ENCODE results near the gene OVAAL. TPM values are rescaled to one million over a fixed set of nuclear protein-coding genes. Genes with fewer than 3 reads are reported as not detected.

OVAAL gene
- total and polyA plus RNA-seq, 4 donors: not detected

GRCh38 chr1:180524160-180524914, 34.4 kb upstream of the OVAAL start:
- Histone ChIP-seq H3K4me1 (ENCODE audit: control insufficient read depth in 4 of 4, insufficient read depth in 4 of 4, low read length in 3 of 4) (peaks cover 0 to 7% (median 5%) of the 10 kb centered on the region in 4 donors), H3K27me3 (ENCODE audit: control insufficient read depth in 4 of 4, insufficient read depth in 4 of 4, low read length in 3 of 4) (no peaks in the 10 kb centered on the region), H3K9me3 (ENCODE audit: control insufficient read depth in 4 of 4, low read length in 3 of 4) (no peaks in the 10 kb centered on the region), H3K9ac (ENCODE audit: low read depth in 1 of 2, low read length in 2 of 2) (no peak overlapping the region), H3K27ac (ENCODE audit: low read depth in 1 of 2, low read length in 2 of 2) (no peak overlapping the region), H3K4me3 (ENCODE audit: low read depth in 1 of 3, low read length in 3 of 3) (no peak overlapping the region), H3K36me3 (ENCODE audit: control insufficient read depth in 4 of 4, insufficient read depth in 3 of 4, low read depth in 1 of 4, low read length in 3 of 4) (no peaks in the 10 kb centered on the region)
- 81% methylated on average over 7 of the region's 7 CpGs for WGBS
- TF ChIP-seq EGR1 (IDR thresholded peaks at IDR 0.05; ENCODE audit: low read depth in 2 of 2) (no peak), FOXA1 (IDR thresholded peaks at IDR 0.05) (no peak), ZBTB33 (IDR thresholded peaks at IDR 0.05) (no peak), FOXA2 (IDR thresholded peaks at IDR 0.05) (no peak), HNF4G (IDR thresholded peaks at IDR 0.05) (no peak), YY1 (IDR thresholded peaks at IDR 0.05) (no peak), RXRA (IDR thresholded peaks at IDR 0.05) (no peak), SP1 (IDR thresholded peaks at IDR 0.05) (no peak), TAF1 (conservative IDR thresholded peaks at IDR 0.05) (no peak), NR2F2 (IDR thresholded peaks at IDR 0.05) (no peak), MAX (IDR thresholded peaks at IDR 0.05) (no peak), RAD21 (IDR thresholded peaks at IDR 0.05) (no peak), JUND (IDR thresholded peaks at IDR 0.05) (no peak)
- TF ChIP-seq, protein P1, sequence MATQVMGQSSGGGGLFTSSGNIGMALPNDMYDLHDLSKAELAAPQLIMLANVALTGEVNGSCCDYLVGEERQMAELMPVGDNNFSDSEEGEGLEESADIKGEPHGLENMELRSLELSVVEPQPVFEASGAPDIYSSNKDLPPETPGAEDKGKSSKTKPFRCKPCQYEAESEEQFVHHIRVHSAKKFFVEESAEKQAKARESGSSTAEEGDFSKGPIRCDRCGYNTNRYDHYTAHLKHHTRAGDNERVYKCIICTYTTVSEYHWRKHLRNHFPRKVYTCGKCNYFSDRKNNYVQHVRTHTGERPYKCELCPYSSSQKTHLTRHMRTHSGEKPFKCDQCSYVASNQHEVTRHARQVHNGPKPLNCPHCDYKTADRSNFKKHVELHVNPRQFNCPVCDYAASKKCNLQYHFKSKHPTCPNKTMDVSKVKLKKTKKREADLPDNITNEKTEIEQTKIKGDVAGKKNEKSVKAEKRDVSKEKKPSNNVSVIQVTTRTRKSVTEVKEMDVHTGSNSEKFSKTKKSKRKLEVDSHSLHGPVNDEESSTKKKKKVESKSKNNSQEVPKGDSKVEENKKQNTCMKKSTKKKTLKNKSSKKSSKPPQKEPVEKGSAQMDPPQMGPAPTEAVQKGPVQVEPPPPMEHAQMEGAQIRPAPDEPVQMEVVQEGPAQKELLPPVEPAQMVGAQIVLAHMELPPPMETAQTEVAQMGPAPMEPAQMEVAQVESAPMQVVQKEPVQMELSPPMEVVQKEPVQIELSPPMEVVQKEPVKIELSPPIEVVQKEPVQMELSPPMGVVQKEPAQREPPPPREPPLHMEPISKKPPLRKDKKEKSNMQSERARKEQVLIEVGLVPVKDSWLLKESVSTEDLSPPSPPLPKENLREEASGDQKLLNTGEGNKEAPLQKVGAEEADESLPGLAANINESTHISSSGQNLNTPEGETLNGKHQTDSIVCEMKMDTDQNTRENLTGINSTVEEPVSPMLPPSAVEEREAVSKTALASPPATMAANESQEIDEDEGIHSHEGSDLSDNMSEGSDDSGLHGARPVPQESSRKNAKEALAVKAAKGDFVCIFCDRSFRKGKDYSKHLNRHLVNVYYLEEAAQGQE (IDR thresholded peaks at IDR 0.05): no peak
- TF ChIP-seq, protein P2, sequence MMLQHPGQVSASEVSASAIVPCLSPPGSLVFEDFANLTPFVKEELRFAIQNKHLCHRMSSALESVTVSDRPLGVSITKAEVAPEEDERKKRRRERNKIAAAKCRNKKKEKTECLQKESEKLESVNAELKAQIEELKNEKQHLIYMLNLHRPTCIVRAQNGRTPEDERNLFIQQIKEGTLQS (IDR thresholded peaks at IDR 0.05): no peak
- TF ChIP-seq, protein P3, sequence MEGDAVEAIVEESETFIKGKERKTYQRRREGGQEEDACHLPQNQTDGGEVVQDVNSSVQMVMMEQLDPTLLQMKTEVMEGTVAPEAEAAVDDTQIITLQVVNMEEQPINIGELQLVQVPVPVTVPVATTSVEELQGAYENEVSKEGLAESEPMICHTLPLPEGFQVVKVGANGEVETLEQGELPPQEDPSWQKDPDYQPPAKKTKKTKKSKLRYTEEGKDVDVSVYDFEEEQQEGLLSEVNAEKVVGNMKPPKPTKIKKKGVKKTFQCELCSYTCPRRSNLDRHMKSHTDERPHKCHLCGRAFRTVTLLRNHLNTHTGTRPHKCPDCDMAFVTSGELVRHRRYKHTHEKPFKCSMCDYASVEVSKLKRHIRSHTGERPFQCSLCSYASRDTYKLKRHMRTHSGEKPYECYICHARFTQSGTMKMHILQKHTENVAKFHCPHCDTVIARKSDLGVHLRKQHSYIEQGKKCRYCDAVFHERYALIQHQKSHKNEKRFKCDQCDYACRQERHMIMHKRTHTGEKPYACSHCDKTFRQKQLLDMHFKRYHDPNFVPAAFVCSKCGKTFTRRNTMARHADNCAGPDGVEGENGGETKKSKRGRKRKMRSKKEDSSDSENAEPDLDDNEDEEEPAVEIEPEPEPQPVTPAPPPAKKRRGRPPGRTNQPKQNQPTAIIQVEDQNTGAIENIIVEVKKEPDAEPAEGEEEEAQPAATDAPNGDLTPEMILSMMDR (IDR thresholded peaks at IDR 0.05; ENCODE audit: low read depth, low read length, missing input control): no peak
- no peak for DNase-seq (ENCODE audit: low spot score)
